ENCODE data around the gene ADAMTS15.

Gene ADAMTS15

DNA sequence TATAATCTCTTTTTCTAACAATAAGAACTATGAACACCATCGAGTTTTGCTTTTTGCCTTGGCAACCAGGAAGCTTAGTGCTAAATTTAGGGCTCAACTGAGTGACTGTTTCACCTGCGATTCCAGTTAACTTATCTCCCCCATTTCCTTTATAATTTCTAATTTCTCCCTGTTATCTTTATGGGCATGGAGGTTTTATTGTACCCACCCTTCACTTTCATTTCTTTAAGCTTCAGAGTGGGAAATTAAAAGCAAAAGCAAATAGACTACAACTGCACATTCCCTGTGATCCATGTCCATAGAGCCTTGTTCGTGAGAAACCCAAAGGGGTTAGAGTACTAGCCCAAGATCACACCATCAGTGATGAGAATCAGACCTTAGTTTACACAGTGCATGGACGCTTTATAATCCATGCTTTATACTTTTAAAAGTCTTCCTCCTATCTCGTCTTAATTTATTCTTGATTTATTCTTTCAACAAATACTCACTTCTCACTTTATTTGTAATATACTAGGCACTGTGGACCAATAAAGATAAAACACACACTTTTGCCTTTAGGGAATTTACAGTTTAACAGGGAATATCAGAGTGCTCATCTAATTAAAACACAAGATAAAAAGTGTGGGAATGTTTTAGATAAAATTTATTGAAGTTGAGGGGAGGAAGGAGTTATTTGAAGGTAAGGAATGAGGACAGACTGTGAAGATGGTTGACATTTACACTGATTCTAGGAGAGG is 40.6 kb downstream of the ADAMTS15 start:
- DNase-seq (ENCODE audit: low read depth), result no peak
- no peak for TF ChIP-seq MYC (IDR thresholded peaks at IDR 0.05; ENCODE audit: low read depth, low read length)
- H3K4me3 ChIP-seq (ENCODE audit: low read depth, low read length), result no peak overlapping the region

- TF ChIP-seq, protein P1, sequence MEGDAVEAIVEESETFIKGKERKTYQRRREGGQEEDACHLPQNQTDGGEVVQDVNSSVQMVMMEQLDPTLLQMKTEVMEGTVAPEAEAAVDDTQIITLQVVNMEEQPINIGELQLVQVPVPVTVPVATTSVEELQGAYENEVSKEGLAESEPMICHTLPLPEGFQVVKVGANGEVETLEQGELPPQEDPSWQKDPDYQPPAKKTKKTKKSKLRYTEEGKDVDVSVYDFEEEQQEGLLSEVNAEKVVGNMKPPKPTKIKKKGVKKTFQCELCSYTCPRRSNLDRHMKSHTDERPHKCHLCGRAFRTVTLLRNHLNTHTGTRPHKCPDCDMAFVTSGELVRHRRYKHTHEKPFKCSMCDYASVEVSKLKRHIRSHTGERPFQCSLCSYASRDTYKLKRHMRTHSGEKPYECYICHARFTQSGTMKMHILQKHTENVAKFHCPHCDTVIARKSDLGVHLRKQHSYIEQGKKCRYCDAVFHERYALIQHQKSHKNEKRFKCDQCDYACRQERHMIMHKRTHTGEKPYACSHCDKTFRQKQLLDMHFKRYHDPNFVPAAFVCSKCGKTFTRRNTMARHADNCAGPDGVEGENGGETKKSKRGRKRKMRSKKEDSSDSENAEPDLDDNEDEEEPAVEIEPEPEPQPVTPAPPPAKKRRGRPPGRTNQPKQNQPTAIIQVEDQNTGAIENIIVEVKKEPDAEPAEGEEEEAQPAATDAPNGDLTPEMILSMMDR (IDR thresholded peaks at IDR 0.05; ENCODE audit: low read depth, low read length), result no peak
- TF ChIP-seq POLR2A (IDR thresholded peaks at IDR 0.05; ENCODE audit: extremely low read depth, insufficient read length), result no peak
- no peak for TF ChIP-seq MYC (IDR thresholded peaks at IDR 0.05; ENCODE audit: low read depth, low read length)
- TF ChIP-seq, protein P2, sequence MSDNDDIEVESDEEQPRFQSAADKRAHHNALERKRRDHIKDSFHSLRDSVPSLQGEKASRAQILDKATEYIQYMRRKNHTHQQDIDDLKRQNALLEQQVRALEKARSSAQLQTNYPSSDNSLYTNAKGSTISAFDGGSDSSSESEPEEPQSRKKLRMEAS (IDR thresholded peaks at IDR 0.05; ENCODE audit: low read depth, low read length), result no peak
- DNase-seq (ENCODE audit: low read depth), result no peak
- H3K4me3 ChIP-seq (ENCODE audit: low read depth, low read length), result no peak overlapping the region
Observed at GRCh38 chr11:130489716-130490115, 41.3 kb downstream of the ADAMTS15 start.

DNA sequence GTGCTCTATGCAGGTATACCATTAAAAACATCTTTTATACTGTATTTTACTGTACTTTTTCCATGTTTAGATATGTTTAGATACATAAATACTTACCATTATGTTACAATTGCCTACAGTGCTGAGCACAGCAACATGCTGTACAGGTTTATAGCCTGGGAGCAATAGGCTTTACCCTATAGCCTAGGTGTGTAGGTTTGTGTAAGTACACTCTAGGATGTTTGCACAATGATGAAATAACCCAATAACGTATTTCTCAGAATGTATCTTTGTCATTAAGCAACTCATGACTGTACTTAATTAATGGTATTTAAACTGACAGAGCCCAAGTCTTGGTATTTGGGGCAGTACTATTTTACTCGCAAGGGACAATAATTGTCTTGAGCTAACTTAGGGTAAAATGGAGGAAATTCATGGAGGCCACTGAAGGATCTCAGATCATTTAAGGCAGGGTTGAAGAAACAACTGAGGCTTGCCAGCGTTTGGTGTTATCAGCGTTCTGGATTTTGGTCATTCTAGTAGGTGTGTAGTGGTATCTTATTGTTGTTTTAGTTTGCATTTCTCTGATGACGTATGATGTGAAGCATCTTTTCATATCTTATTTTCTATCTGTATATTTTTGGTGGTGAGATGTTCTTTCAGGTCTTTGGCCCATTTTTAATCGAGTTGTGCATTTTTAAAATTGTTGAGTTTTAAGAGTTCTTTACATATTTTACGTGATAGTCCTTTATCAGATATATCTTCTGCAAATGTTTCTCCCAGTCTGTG is 42.4 kb downstream of the ADAMTS15 start:
- H3K4me3 ChIP-seq (ENCODE audit: low read depth, low read length), result no peak overlapping the region
- TF ChIP-seq MYC (IDR thresholded peaks at IDR 0.05; ENCODE audit: low read depth, low read length) (no peak), POLR2A (IDR thresholded peaks at IDR 0.05; ENCODE audit: extremely low read depth, insufficient read length) (no peak)
- TF ChIP-seq, protein P2 (IDR thresholded peaks at IDR 0.05; ENCODE audit: low read depth, low read length), result no peak
- TF ChIP-seq, protein P1 (IDR thresholded peaks at IDR 0.05; ENCODE audit: low read depth, low read length), result no peak
- DNase-seq (ENCODE audit: low read depth), result no peak

DNA sequence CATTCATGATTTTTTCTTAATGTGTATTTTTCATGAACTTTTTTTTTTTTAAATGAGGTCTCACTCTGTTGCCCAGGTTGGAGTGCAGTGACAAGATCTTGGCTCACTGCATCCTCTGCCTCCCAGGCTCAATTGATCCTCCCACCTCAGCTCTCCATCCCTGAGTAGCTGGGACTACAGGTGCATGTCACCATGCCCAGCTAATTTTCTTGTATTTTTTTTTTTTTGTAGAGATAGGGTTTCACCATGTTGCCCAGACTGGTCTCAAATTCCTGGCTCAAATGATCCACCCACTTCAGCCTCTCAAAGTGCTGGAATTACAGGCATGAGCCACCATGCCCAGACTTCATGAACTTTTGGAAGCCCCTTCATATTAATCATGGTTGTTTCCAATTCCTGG is 49.7 kb downstream of the ADAMTS15 start:
- no peak for DNase-seq (ENCODE audit: low read depth)
- no peak overlapping the region for H3K4me3 ChIP-seq (ENCODE audit: low read depth, low read length)
- no peak for TF ChIP-seq POLR2A (IDR thresholded peaks at IDR 0.05; ENCODE audit: extremely low read depth, insufficient read length)
- TF ChIP-seq MYC (IDR thresholded peaks at IDR 0.05; ENCODE audit: low read depth, low read length), result no peak
- TF ChIP-seq, protein P1 (IDR thresholded peaks at IDR 0.05; ENCODE audit: low read depth, low read length), result no peak
- TF ChIP-seq, protein P2 (IDR thresholded peaks at IDR 0.05; ENCODE audit: low read depth, low read length), result no peak

- H3K4me3 ChIP-seq (ENCODE audit: low read depth, low read length), result no peak overlapping the region
- DNase-seq (ENCODE audit: low read depth), result no peak
- TF ChIP-seq, protein P1 (IDR thresholded peaks at IDR 0.05; ENCODE audit: low read depth, low read length), result no peak
- no peak for TF ChIP-seq MYC (IDR thresholded peaks at IDR 0.05; ENCODE audit: low read depth, low read length)
- TF ChIP-seq POLR2A (IDR thresholded peaks at IDR 0.05; ENCODE audit: extremely low read depth, insufficient read length), result no peak
- TF ChIP-seq, protein P2 (IDR thresholded peaks at IDR 0.05; ENCODE audit: low read depth, low read length), result no peak
Observed at GRCh38 chr11:130499828-130500227, 51.4 kb downstream of the ADAMTS15 start.

- DNase-seq (ENCODE audit: low read depth), result no peak
- TF ChIP-seq MYC (IDR thresholded peaks at IDR 0.05; ENCODE audit: low read depth, low read length) (no peak), POLR2A (IDR thresholded peaks at IDR 0.05; ENCODE audit: extremely low read depth, insufficient read length) (no peak)
- TF ChIP-seq, protein P2 (IDR thresholded peaks at IDR 0.05; ENCODE audit: low read depth, low read length), result no peak
- TF ChIP-seq, protein P1 (IDR thresholded peaks at IDR 0.05; ENCODE audit: low read depth, low read length), result no peak
- no peak overlapping the region for H3K4me3 ChIP-seq (ENCODE audit: low read depth, low read length)
Observed at GRCh38 chr11:130504317-130504716, 55.9 kb downstream of the ADAMTS15 start.

All from NB4 (cell line).